Measurements from ENCODE around the gene MED25.

Gene MED25

GRCh38 chr19:49875177-49875576 lies 57.1 kb downstream of the MED25 start:
- no peak for DNase-seq

GRCh38 chr19:49875857-49876421 lies 57.9 kb downstream of the MED25 start:
- no peak for DNase-seq

GRCh38 chr19:49876422-49877019 lies 58.4 kb downstream of the MED25 start:
- DNase-seq: peak; percentile 96

GRCh38 chr19:49877020-49877878 lies 59.2 kb downstream of the MED25 start, which contains the start of the genes AKT1S1 and TBC1D17:
TSS of gene AKT1S1 (minus strand) at chr19:49877355. CDS start at chr19:49873295, 4,060 bp downstream.
TSS of gene TBC1D17 (plus strand) at chr19:49877702. CDS start at chr19:49877724, 22 bp downstream.
- DNase-seq: peak; percentile 99

- DNase-seq: peak; percentile 88
Measured at GRCh38 chr19:49877879-49878743, 60.0 kb downstream of the MED25 start.

GRCh38 chr19:49878744-49879070 lies 60.6 kb downstream of the MED25 start:
- DNase-seq: no peak

- no peak for DNase-seq
Measured at GRCh38 chr19:49879243-49879963, 61.3 kb downstream of the MED25 start.

GRCh38 chr19:49880162-49880869 lies 62.2 kb downstream of the MED25 start:
- no peak for DNase-seq

- DNase-seq: no peak
Measured at GRCh38 chr19:49881186-49881585, 63.1 kb downstream of the MED25 start.

- DNase-seq: no peak
Measured at GRCh38 chr19:49881672-49882394, 63.7 kb downstream of the MED25 start.

- DNase-seq: no peak
Measured at GRCh38 chr19:49882643-49883042, 64.6 kb downstream of the MED25 start.

- DNase-seq: no peak
Measured at GRCh38 chr19:49883094-49883493, 65.0 kb downstream of the MED25 start.

- DNase-seq: no peak
Measured at GRCh38 chr19:49884109-49884508, 66.0 kb downstream of the MED25 start.

- no peak for DNase-seq
Measured at GRCh38 chr19:49884760-49885159, 66.7 kb downstream of the MED25 start.
